ENCODE measurements around the gene CTTNBP2.

Gene CTTNBP2

GRCh38 chr7:117841611-117842010 lies 31.6 kb downstream of the CTTNBP2 start:
- no peaks in the 10 kb centered on the region for H3K4me1 ChIP-seq (ENCODE audit: control insufficient read depth, insufficient read depth, low read depth, low read length)
- DNase-seq: no peak
- no peak overlapping the region for H3K18ac ChIP-seq (ENCODE audit: low read depth in 1 of 2, low read length in 2 of 2)
- H4K8ac ChIP-seq (ENCODE audit: low read length): no peak overlapping the region
- H3K4ac ChIP-seq (ENCODE audit: low read depth in 1 of 2, low read length in 2 of 2): no peak overlapping the region
- no peak overlapping the region for H2BK12ac ChIP-seq (ENCODE audit: low read length in 2 of 2)
- H3K14ac ChIP-seq (ENCODE audit: low read length in 2 of 2): no peak overlapping the region
- H3K4me2 ChIP-seq (ENCODE audit: low read length, poor library complexity, severe bottlenecking): no peak overlapping the region
- no peak overlapping the region for H2BK120ac ChIP-seq (ENCODE audit: low read depth, low read length)
- H4K91ac ChIP-seq (ENCODE audit: low read length): no peak overlapping the region
- no peak overlapping the region for H2AFZ ChIP-seq (ENCODE audit: low read depth, low read length)
- H2BK15ac ChIP-seq (ENCODE audit: low read depth, poor library complexity, severe bottlenecking): no peak overlapping the region
- no CpG with 5 or more reads among the region's 2 CpGs for WGBS
- H3K36me3 ChIP-seq (ENCODE audit: control insufficient read depth in 1 of 2, insufficient read depth in 2 of 2, low read depth in 1 of 2, low read length in 2 of 2): peaks cover 0 to 3% of the 10 kb centered on the region in 2 experiments
- no peak overlapping the region for H3K9ac ChIP-seq (ENCODE audit: low read length)
- H3K9me3 ChIP-seq (ENCODE audit: control insufficient read depth, low read length): peaks cover 6% of the 10 kb centered on the region
- no peak overlapping the region for H3K27ac ChIP-seq (ENCODE audit: low read length, poor library complexity, severe bottlenecking)
- no peak overlapping the region for H3K4me3 ChIP-seq (ENCODE audit: insufficient read depth in 1 of 2, low read depth in 1 of 2, low read length in 2 of 2)
- H2BK5ac ChIP-seq (ENCODE audit: low read depth, low read length, poor library complexity, severe bottlenecking): no peak overlapping the region
- H3K79me1 ChIP-seq (replicated peaks; ENCODE audit: low read length, poor library complexity, severe bottlenecking): peaks cover 15% of the 10 kb centered on the region
- H3K27me3 ChIP-seq (ENCODE audit: control insufficient read depth in 1 of 2, insufficient read depth in 1 of 2, low read length in 2 of 2): no peaks in the 10 kb centered on the region
- H3K23ac ChIP-seq (ENCODE audit: low read length in 2 of 2): no peak overlapping the region
- H2AK5ac ChIP-seq (ENCODE audit: low read length, severe bottlenecking): no peak overlapping the region

- H3K36me3 ChIP-seq (ENCODE audit: control insufficient read depth in 1 of 2, insufficient read depth in 2 of 2, low read depth in 1 of 2, low read length in 2 of 2): peaks cover 0 to 3% of the 10 kb centered on the region in 2 experiments
- H3K23ac ChIP-seq (ENCODE audit: low read length in 2 of 2): no peak overlapping the region
- no peaks in the 10 kb centered on the region for H3K27me3 ChIP-seq (ENCODE audit: control insufficient read depth in 1 of 2, insufficient read depth in 1 of 2, low read length in 2 of 2)
- no peak overlapping the region for H2AFZ ChIP-seq (ENCODE audit: low read depth, low read length)
- H2BK120ac ChIP-seq (ENCODE audit: low read depth, low read length): no peak overlapping the region
- no peak overlapping the region for H3K9ac ChIP-seq (ENCODE audit: low read length)
- no peak for DNase-seq
- no peak overlapping the region for H2BK15ac ChIP-seq (ENCODE audit: low read depth, poor library complexity, severe bottlenecking)
- H3K4me1 ChIP-seq (ENCODE audit: control insufficient read depth, insufficient read depth, low read depth, low read length): no peaks in the 10 kb centered on the region
- no peak overlapping the region for H4K8ac ChIP-seq (ENCODE audit: low read length)
- H3K4me2 ChIP-seq (ENCODE audit: low read length, poor library complexity, severe bottlenecking): no peak overlapping the region
- no peak overlapping the region for H3K14ac ChIP-seq (ENCODE audit: low read length in 2 of 2)
- H3K4ac ChIP-seq (ENCODE audit: low read depth in 1 of 2, low read length in 2 of 2): no peak overlapping the region
- peaks cover 6% of the 10 kb centered on the region for H3K9me3 ChIP-seq (ENCODE audit: control insufficient read depth, low read length)
- no peak overlapping the region for H4K91ac ChIP-seq (ENCODE audit: low read length)
- H3K27ac ChIP-seq (ENCODE audit: low read length, poor library complexity, severe bottlenecking): no peak overlapping the region
- H3K79me1 ChIP-seq (replicated peaks; ENCODE audit: low read length, poor library complexity, severe bottlenecking): peaks cover 16% of the 10 kb centered on the region
- no peak overlapping the region for H2BK5ac ChIP-seq (ENCODE audit: low read depth, low read length, poor library complexity, severe bottlenecking)
- no peak overlapping the region for H3K4me3 ChIP-seq (ENCODE audit: insufficient read depth in 1 of 2, low read depth in 1 of 2, low read length in 2 of 2)
- H3K18ac ChIP-seq (ENCODE audit: low read depth in 1 of 2, low read length in 2 of 2): no peak overlapping the region
- H2AK5ac ChIP-seq (ENCODE audit: low read length, severe bottlenecking): no peak overlapping the region
- H2BK12ac ChIP-seq (ENCODE audit: low read length in 2 of 2): no peak overlapping the region
These were observed 32.2 kb downstream of the CTTNBP2 start for GRCh38 chr7:117841011-117841410.

GRCh38 chr7:117839507-117839906 lies 33.7 kb downstream of the CTTNBP2 start:
- no peak overlapping the region for H2BK12ac ChIP-seq (ENCODE audit: low read length in 2 of 2)
- no peak overlapping the region for H4K91ac ChIP-seq (ENCODE audit: low read length)
- H2BK5ac ChIP-seq (ENCODE audit: low read depth, low read length, poor library complexity, severe bottlenecking): no peak overlapping the region
- no peak for DNase-seq
- no peak overlapping the region for H2AK5ac ChIP-seq (ENCODE audit: low read length, severe bottlenecking)
- H4K8ac ChIP-seq (ENCODE audit: low read length): no peak overlapping the region
- no peak overlapping the region for H3K4ac ChIP-seq (ENCODE audit: low read depth in 1 of 2, low read length in 2 of 2)
- peaks cover 0 to 3% of the 10 kb centered on the region in 2 experiments for H3K36me3 ChIP-seq (ENCODE audit: control insufficient read depth in 1 of 2, insufficient read depth in 2 of 2, low read depth in 1 of 2, low read length in 2 of 2)
- H3K4me1 ChIP-seq (ENCODE audit: control insufficient read depth, insufficient read depth, low read depth, low read length): no peaks in the 10 kb centered on the region
- H3K9me3 ChIP-seq (ENCODE audit: control insufficient read depth, low read length): peaks cover 6% of the 10 kb centered on the region
- H3K14ac ChIP-seq (ENCODE audit: low read length in 2 of 2): no peak overlapping the region
- H2BK15ac ChIP-seq (ENCODE audit: low read depth, poor library complexity, severe bottlenecking): no peak overlapping the region
- no peaks in the 10 kb centered on the region for H3K27me3 ChIP-seq (ENCODE audit: control insufficient read depth in 1 of 2, insufficient read depth in 1 of 2, low read length in 2 of 2)
- no peak overlapping the region for H3K9ac ChIP-seq (ENCODE audit: low read length)
- H3K4me3 ChIP-seq (ENCODE audit: insufficient read depth in 1 of 2, low read depth in 1 of 2, low read length in 2 of 2): no peak overlapping the region
- no peak overlapping the region for H3K27ac ChIP-seq (ENCODE audit: low read length, poor library complexity, severe bottlenecking)
- peaks cover 15% of the 10 kb centered on the region for H3K79me1 ChIP-seq (replicated peaks; ENCODE audit: low read length, poor library complexity, severe bottlenecking)
- H2AFZ ChIP-seq (ENCODE audit: low read depth, low read length): no peak overlapping the region
- no peak overlapping the region for H3K4me2 ChIP-seq (ENCODE audit: low read length, poor library complexity, severe bottlenecking)
- H3K23ac ChIP-seq (ENCODE audit: low read length in 2 of 2): no peak overlapping the region
- H2BK120ac ChIP-seq (ENCODE audit: low read depth, low read length): no peak overlapping the region
- H3K18ac ChIP-seq (ENCODE audit: low read depth in 1 of 2, low read length in 2 of 2): no peak overlapping the region

GRCh38 chr7:117837841-117838240 lies 35.4 kb downstream of the CTTNBP2 start:
- Histone ChIP-seq H3K9ac (ENCODE audit: low read length) (no peak overlapping the region), H3K4me2 (ENCODE audit: low read length, poor library complexity, severe bottlenecking) (no peak overlapping the region), H2BK12ac (ENCODE audit: low read length in 2 of 2) (no peak overlapping the region), H3K27ac (ENCODE audit: low read length, poor library complexity, severe bottlenecking) (no peak overlapping the region), H3K23ac (ENCODE audit: low read length in 2 of 2) (no peak overlapping the region), H3K4ac (ENCODE audit: low read depth in 1 of 2, low read length in 2 of 2) (no peak overlapping the region), H3K27me3 (ENCODE audit: control insufficient read depth in 1 of 2, insufficient read depth in 1 of 2, low read length in 2 of 2) (no peaks in the 10 kb centered on the region), H3K79me1 (replicated peaks; ENCODE audit: low read length, poor library complexity, severe bottlenecking) (peaks cover 14% of the 10 kb centered on the region), H2AFZ (ENCODE audit: low read depth, low read length) (no peak overlapping the region), H2BK5ac (ENCODE audit: low read depth, low read length, poor library complexity, severe bottlenecking) (no peak overlapping the region), H3K36me3 (ENCODE audit: control insufficient read depth in 1 of 2, insufficient read depth in 2 of 2, low read depth in 1 of 2, low read length in 2 of 2) (peaks cover 0 to 3% of the 10 kb centered on the region in 2 experiments), H3K4me3 (ENCODE audit: insufficient read depth in 1 of 2, low read depth in 1 of 2, low read length in 2 of 2) (no peak overlapping the region), H2AK5ac (ENCODE audit: low read length, severe bottlenecking) (no peak overlapping the region), H2BK120ac (ENCODE audit: low read depth, low read length) (no peak overlapping the region), H3K4me1 (ENCODE audit: control insufficient read depth, insufficient read depth, low read depth, low read length) (no peaks in the 10 kb centered on the region), H3K9me3 (ENCODE audit: control insufficient read depth, low read length) (peaks cover 3% of the 10 kb centered on the region), H3K18ac (ENCODE audit: low read depth in 1 of 2, low read length in 2 of 2) (no peak overlapping the region), H2BK15ac (ENCODE audit: low read depth, poor library complexity, severe bottlenecking) (no peak overlapping the region), H3K14ac (ENCODE audit: low read length in 2 of 2) (no peak overlapping the region), H4K8ac (ENCODE audit: low read length) (no peak overlapping the region), H4K91ac (ENCODE audit: low read length) (no peak overlapping the region)
- WGBS: 100% methylated on average over 1 of the region's 1 CpG
- no peak for DNase-seq
